NCI-H1436 (cell line): Measurements from ENCODE around the gene AGFG1.
"Not testable (repeated sequence)": the region's sequence is repeated elsewhere in the genome, so short reads cannot be mapped to it uniquely, and the experiment has no call there.

Experiments used
- DNase-seq: peaks from one replicate; lab custom pipeline; 2025; lab: John Stamatoyannopoulos, UW

Gene AGFG1

DNA sequence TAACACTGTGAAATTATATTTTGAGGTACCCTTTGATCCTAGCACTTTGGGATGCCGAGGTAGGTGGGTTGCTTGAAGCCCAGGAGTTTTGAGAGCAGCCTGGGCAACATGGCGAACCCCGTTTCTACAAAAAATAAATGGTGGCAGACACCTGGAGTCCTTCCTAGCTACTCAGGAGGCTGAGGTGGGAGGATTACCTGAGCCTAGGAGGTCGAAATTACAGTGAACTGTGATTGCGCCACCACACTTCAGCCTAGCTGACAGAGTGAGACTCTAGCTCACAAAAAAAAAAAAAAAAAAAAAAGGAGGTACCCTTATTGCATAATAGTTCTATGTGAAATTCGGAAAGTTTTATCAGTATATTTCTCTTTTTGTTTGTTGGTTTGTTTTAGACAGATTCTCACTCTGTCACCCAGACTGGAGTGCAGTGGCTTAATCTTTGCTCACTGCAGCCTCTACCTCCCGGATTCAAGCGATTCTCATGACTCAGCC lies 67.6 kb downstream of the AGFG1 start:
- no peak for DNase-seq

DNA sequence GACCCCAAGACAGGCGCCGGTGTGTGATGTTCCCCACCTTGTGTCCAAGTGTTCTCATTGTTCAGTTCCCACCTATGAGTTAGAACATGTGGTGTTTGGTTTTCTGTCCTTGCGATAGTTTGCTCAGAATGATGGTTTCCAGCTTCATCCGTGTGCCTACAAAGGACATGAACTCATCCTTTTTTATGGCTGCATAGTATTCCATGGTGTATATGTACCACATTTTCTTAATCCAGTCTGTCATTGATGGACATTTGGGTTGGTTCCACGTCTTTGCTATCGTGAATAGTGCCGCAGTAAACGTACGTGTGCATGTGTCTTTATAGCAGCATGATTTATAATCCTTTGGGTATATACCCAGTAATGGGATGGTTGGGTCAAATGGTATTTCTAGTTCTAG lies 68.4 kb downstream of the AGFG1 start:
- DNase-seq, result not testable (repeated sequence)

DNA sequence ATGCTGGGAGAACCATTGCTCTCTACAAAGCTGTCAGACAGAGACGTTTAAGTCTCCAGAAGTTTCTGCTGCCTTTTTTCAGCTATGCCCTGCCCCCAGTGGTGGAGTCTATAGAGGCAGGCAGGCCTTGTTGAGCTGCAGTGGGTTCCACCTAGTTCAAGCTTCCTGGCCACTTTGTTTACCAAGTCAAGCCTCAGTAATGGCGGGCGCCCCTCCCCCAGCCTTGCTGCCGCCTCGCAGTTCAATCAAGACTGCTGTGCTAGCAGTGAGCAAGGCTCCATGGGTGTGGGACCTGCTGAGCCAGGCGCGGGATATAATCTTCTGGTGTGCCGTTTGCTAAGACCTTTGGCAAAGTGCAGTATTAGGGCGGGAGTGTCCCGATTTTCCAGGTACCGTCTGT lies 74.0 kb downstream of the AGFG1 start:
- no peak for DNase-seq

DNA sequence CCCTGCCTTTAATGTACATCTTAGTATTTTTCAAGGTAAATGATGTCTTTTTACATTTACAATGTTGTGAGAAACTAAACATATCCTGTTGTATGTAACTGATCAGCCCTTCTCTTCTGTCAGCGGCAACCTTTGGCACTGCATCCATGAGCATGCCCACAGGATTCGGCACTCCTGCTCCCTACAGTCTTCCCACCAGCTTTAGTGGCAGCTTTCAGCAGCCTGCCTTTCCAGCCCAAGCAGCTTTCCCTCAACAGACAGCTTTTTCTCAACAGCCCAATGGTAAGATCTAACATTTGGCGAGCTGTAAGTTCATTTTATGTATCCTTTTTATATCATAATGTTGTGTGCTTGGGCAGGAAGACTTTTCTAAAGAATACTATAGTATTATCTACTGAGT lies 79.9 kb downstream of the AGFG1 start:
- no peak for DNase-seq

DNA sequence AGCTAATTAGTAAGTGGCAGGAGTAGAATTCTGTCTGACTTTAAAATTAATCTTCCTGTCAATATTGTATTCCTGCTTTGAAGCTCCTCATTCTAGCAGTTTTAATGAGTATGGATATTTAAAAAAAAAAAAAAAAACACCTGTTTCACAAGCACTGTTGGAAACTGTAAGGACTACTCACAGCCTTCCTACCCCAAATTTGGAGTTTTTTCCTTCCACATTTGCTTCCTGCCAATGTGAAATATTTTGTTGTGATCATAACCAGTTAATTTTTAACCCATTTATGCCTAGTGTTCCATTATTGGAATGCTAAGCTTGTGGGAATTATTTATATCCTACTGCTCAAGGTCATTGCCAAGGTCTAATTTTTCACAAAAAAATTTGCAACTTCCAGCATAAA lies 90.6 kb downstream of the AGFG1 start:
- DNase-seq, result no peak

DNA sequence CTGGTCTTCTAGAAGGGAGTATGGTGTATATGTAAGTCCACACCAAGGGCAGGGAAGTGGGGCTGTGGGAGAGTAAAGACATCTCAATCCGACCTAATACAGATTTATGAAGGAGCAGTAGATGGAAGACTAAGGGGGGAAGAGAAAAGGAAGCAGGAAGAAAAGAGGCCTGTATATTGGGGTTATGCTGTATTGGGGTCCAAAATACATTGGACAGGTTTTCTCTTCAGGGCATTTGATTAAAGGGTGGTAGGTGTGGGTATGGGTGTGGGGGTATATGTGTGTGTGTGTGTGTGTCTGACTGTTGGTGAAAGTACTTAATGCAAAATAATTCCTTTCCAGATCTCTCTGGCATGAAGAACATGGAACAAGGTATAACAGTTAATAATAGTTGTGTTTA lies 93.1 kb downstream of the AGFG1 start:
- DNase-seq, result no peak

DNA sequence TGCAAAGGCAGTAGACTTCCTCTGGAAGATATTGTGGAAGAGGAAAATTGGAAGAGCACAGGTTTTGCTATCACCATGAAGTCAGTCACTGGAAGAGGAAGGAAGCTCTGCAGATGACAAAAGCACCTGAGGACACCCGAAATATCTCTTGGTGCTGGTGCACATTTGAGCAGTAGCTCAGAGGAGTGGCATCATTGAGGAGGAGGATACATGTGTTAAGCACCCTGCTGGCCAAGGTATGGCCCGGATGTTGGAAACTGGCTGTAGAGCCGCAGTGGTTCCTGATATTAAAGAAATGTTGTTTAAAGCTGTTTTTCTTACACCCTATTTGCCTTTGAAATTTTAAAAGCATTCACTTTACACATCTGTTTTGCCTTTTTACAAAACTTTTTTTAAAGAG lies 94.1 kb downstream of the AGFG1 start:
- no peak for DNase-seq

DNA sequence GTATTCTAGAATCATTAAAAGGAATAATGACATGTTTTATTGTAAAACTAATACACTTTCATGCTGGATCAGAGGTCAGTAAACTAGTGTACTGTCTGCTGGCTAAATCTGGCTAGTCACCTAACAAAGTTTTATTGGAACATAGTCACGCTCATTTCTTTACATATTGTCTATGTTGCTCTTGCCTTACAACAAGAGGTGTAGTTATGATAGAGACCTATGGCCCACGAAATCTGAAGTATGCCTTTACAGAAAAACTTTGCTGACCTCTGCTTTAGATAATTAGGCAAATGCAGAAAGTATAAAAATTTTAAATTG lies 96.9 kb downstream of the AGFG1 start:
- DNase-seq, result no peak

DNA sequence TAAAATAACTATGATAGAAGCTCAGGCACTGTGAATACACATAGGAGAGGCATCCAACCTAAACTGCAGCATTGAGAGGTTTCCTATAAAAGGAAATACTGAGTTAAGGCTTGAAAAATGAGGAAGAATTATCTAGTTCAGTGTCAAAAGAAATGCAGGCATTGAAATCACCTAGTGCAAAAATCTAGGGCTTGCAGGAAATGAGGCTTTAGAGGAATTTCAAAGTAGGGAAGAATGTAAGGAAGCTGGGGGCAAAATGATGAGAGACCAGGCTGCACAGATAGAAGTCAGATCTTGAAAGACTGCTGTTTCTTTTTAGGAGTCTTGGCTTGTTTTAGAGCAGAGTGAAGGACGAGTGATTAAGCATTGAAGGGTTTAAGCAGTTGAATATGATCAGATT lies 98.7 kb downstream of the AGFG1 start:
- no peak for DNase-seq

DNA sequence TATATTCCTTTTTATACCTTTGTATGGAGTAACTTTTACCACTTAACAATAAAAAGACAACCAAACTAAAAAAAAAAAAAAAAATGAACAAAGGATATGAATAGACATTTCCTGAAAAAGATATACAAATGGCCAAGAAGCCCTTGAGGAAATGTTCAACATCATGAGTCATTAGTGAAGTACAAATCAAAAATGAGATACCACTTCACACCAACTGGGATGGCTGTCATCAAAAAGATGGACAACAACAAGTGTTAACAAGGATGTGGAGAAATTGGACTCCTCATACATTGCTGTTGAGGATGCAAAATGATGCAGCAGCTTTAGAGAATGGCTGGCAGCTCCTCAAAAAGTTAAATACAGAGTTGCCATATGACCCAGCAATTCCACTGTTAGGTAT lies 104.2 kb downstream of the AGFG1 start:
- no peak for DNase-seq

DNA sequence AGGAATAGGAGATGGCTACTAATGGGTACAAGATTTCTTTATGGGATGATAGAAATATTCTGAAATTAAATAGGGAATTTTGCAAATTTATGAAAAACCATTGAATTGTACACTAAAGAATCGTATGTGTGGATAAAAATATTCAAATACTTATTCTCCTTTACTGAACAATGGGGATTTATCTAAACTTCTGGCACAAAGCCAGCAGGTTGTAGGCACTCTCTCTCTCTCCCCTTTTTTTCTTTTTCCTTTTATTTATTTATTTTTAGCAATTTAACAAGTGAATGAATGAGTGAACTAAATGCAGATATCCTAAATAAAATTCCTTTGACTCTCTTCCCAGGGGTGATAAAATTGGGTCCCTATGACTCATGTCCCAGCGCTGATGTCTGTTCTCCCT lies 104.9 kb downstream of the AGFG1 start:
- DNase-seq, result no peak

DNA sequence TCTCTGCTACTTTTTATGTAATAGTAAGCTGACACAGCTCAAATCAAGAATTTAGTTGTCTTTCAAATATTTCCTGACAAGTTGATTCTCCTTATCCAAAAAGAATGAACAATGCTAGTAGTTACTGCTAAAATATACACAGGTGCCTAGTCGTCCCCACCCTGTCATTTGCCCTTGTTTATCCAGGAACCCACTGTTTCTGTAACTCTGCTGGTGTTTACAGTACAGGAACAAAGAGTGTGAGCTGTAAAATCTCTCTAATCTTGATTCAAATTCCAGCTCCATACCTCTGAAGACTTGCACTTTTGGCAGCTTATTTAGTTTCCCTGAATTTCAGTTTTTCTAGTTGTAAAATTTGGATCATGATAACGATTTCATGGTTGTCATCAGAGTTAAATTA lies 105.6 kb downstream of the AGFG1 start:
- DNase-seq, result no peak

DNA sequence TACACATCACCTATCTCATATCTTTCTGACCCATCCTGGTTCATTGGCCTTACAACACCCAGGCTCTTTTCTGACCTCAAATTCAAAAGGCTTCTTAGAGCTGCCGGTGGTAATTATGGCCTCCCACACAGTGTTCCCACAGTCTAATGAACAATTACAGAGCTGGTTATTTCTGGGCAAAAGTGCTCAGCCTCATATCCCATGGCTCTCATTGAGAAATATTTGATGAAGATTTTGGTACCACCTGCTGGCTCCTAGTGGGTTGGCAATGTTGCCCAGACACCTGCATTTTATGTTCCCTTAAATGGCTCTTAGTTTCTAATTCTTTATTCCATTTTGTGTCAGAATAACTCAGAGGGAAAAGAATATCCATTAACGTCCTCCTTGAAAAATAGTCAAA lies 106.7 kb downstream of the AGFG1 start:
- no peak for DNase-seq

DNA sequence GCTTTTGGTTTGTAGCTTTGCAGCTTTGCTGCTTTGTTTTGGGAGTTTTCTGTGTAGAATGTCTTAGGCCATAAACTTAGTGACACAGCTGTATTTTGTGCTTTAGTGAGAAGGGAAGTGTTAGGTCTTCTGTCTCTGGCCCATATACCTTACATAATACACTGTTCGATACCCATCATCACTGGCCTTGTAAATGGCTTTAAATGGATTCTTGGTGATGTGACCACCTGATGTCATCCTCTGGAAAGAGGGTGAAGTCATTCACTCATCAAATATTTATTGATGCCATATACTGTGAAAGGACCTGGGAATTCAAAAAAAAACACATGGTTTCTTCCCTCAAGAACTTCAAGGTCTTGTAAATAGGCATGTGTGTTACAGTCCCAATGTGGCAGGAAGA lies 107.8 kb downstream of the AGFG1 start:
- no peak for DNase-seq

DNA sequence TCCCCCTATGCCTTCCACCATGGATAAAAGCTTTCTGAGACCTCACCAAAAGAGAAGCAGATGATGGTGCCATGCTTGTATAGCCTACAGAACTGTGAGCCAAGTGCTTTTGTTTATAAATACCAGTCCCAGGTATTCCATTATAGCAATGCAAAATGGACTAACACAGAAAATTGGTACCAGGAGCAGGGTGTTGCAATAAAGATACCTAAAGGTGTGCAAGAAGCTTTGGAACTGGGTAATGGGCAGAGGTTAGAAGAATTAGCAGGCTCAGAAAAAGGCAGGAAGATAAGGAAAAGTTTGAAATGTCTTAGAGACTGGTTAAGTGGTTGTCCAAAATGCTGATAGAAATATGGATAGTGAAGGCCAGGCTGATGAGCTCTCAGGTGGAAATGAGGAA lies 110.4 kb downstream of the AGFG1 start:
- no peak for DNase-seq

DNA sequence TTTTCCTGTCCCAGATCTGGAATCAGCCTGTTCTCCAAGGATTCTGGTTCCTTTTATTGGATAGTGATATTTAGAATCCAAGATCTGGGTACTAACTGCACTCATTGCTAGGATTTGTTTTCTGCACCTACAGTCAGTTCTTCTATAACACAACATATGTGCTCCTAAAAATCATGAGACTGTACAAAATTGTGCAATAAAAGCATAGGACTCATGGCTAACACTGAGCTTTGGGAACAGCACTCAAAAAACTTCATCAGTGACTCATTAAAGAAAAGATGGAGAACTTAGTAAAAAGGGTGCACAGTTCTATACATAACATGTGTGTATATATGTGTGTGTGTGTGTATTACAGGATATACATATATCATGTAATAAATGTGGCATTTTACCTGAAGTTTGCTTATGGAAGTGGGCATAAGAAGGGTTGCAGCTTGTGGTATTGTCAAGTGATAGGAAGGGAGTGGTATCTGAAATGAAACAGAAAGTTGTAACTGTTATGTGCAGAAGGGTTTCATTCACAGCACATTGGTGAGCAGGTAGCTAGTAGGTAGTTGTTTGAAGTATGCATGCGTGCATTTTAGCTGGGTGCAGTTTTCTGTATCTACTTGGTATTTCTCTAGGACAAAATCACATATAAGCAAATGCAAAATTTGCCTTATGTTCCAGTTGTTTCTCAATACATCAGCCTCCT lies 120.9 kb downstream of the AGFG1 start:
- DNase-seq, result no peak

DNA sequence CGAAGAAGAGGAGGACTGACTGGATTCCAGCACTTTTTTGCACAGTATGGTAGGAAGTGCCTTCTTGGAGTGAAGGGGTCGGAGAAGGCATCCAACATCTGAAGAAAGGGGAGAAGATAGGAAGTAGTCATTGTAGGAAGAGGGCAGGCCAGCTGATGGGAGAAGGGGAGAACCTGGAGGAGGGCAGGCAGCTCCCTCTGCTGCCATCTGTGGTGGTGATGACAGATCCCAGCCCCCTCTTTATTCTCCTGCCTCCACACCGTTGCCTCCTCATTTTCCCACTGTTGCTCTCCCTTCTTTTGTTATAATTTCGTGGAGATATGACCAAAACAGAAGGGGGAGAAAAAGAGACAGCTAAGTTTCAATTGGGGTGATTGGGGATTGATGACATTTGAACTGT lies 123.8 kb downstream of the AGFG1 start:
- DNase-seq, result no peak

DNA sequence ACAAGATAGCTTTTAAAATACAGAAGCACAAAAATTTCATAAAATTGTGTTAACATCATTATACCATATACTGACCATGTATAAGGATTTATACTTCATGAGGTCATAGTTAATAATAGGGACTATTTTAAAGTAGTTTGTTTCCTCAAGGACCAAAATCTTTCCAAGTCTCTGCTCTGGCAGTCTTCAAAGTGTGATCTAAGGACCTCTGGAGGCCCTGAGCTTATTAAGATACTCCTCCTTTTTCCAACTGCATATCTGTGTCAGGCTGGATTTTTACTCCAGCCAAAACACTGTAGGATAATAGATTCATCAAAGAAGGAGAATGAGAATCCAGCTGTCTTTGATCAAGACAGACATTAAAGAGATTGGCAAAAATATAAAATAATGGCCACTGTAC lies 125.1 kb downstream of the AGFG1 start:
- no peak for DNase-seq

DNA sequence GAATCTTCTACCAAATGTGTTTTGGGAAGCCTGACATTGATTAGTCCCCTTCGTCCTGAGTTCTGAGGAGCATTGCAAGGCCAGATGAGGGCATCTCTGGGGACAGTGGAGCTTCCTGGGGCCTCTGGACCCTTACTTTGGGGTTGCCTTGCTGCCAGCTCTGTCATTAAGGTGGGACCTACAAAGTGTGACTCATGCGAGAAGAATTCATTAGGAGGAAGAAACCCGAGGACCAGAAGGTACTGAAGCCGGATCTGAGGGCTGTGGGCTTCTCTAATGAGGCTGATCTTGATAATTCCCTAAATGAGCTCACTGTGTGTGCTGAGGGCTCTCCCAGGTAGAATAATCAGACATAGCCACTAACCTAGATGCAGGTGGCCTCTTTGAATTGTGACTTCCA lies 126.0 kb downstream of the AGFG1 start:
- no peak for DNase-seq

DNA sequence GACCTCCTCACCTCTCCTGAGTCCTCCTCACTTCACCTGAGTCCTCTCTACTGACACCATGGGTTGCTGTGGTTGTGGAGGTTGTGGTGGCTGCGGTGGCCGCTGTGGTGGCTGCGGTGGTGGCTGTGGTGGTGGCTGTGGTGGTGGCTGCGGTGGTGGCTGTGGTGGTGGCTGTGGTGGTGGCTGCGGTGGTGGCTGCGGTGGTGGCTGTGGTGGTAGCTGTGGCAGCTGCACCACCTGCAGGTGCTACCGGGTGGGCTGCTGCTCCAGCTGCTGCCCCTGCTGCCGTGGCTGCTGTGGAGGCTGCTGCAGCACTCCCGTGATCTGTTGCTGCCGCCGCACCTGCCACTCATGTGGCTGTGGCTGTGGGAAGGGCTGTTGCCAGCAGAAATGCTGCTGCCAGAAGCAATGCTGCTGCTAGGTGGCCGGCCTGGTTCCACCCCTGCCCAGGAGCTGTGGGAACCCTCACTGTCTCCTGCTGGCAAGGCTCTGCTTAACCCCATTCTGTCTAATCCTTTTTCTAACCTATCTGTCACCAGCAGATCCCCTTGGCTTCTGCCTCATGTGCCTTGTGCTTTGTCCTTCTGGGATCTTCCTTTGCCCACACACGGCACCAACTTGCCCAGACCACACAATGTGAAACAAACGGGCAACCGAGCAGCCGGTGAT lies 127.0 kb downstream of the AGFG1 start, which contains the start of gene SCYGR2:
TSS of gene SCYGR2 (plus strand) at position 59 of the 669 bp plus-strand sequence. CDS start at position 59, 0 bp downstream.
- DNase-seq, result not testable (repeated sequence)

DNA sequence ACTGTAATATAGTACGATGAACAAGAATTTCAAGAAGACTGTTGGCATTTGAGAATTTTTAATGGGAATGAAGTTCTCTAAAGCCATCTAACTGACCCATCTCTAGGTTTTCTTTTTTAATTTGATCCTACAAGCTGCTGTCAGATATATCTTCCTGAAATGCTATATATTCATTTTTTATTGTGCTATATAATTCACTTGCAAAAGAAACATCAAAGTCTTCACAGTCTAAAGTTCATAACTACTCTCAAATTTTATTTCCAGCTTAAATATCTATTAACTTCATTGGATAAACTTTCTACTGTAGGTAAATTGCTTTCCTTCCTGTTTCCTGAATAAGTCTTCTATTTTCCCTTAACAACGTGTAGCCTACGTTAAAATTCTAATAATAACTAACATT lies 130.4 kb downstream of the AGFG1 start:
- DNase-seq, result no peak

DNA sequence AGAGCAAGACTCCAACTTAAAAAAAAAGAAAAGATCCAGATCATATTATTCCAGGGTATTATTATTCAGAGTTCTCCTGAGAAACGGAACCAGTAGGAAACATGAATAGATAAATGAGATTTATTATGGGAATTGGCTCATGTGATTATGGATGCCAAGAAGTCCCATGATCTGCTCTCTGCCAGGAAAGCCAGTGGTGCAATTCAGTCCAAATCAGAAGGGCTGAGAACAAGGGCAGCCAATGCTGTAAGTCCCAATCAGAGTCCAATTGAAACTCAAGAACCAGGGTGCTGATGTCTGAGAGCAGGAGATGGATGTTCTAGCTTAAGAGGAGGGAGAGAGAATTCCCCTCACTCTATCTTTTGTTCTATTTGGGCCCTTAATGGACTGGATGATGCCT lies 134.5 kb downstream of the AGFG1 start:
- no peak for DNase-seq

DNA sequence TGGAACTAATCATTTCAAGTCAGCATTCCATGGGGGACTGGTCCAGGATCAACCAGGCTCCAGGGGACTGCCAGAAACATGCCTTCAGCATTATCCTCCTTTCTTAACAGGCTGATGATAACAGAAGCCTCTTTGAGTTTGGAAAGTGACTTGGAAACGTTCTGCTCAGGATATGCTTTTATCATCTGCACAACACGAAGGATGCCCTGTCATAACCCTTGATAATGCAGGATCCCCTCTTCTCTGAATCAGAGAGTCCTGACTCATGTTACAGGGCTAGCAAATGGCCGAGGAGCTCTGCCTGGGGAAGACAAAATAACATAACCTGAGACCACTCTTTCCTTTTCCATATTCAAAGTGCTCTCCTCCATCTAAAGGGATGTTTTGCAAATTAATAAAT lies 136.0 kb downstream of the AGFG1 start:
- DNase-seq, result no peak
